ENCODE data around the gene ZNF354C.

The ZNF354C gene

DNA sequence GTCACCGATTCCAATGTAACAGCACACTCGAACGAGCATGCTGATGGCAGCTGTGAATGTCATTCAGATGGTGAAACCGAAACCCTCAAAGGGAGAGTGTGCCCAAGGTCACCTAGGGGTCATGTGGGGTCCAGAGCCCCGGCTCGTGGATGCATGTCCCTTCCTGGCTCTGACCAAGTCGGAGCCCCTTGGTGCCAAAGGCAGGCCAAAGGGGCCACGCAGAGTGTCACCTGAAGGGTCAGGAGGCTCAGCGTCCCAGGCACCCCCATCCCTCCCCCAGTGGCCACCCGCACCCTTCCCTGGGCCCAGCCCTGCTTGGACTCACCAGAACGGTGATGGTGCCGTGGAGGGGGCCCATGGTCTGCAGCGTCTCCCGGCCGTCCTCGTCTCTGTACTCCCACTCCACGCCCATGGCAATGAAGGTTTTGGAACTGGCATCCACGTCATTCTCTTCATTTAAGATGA lies 69.5 kb downstream of the ZNF354C start:
- DNase-seq = no peak

DNA sequence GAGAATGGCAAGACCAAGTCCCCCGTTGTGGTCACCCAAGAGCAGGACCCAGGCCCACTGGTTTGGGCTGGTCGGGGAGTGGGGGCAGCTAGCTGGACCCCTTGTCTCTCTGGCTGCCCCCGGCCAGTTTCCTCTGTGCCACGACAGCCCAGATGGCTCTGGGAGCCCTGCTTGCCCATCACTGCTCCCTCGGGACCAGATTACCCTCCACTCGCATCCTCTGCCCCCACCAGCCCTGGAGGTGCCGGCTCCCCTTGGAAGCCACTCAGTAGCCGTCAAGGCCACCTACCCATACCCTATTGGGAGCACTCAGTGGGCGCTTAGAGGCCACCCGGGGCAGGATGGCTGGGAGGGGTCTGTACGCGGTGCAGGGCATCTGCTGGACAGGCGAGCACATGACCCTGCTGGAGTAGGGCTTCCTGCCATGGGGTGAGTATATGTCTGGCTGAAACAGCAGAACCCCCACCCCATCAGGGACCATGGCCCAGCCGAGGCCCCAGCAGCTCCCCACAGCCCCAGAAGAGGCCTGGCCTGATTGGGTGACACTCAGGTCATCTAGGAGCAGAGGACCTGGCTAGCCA lies 70.0 kb downstream of the ZNF354C start:
- no peak for DNase-seq

GRCh38 chr5:179131321-179131835 lies 71.2 kb downstream of the ZNF354C start:
- no peak for DNase-seq

GRCh38 chr5:179131886-179132585 lies 71.9 kb downstream of the ZNF354C start:
- no peak for DNase-seq

GRCh38 chr5:179132586-179133355 lies 72.6 kb downstream of the ZNF354C start:
- no peak for DNase-seq
